HG03460 (cell line): ENCODE results near the gene INPP1.

Experiments used
- ATAC-seq: cut with Tn5 transposase; IDR thresholded peaks from one replicate; pipeline ENCODE4 v1.9.1; 2021; ENCODE audit not compliant: unreplicated experiment

INPP1 gene

DNA sequence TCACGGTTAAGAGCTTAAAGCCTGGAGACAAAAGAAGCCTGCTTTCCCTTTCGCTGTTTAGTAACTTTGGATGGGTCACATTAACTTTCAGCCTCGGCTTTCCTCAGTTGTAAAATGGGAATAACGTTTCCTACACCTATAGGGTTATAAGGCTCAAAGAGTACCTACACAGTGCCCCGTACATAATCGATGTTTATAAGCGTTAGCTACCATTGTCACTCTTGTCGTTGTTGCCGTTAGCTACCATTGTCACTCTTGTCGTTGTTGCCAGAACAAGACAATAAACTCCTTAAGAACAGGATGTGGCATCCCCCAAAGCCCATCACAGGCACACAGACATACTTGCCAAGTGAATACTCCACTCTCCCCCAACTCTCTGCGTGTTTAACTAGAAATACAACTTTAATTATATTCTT is 63.9 kb downstream of the INPP1 start:
- no peak for ATAC-seq

DNA sequence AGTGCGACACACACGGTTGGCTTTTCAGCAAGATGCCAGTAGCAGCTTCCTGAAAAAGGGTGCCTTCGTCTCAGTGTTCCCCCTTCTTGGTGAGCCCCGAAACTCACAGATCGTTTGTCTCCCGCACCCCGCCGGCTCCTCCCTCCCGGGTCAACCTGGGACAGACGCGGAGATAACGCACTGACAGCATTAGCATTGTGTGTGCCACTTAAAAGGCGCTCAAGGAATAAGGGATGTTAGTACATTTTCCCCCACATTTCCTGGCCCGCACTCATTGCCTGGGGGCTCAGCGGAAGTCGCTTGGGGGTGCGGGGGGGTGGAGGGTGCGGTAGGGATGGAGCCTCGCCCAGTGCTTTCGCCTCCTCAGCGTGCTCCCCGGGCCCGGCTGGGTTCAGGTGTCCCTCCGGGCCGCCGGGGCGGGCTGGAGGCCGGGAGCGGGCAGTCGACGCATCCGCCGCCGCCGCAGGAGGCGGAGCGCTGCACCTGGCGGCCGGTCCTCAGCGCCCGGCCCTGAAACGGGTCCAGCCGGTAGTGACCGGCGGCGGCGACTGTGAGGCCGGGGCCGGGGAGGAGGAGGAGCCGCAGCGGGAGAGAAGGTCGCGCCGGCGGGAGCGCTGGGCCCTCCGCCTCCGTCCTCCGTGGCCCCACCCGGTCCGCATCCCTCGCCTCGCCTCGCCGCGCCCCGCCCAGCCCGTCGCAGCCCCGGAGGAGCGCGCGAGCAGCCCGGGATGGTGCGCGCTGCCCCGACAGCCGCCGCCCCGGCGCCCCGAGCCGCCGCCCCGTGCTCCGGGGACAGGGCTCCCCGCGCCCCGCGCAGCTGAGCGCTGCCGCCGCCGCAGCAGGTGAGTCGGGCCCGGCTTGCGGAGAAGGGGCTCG is 64.5 kb downstream of the INPP1 start, which contains the start of gene MFSD6:
Gene MFSD6, plus strand, starts transcription at position 694 of the 876 bp plus-strand sequence. CDS start 27,675 bp downstream, outside the sequence.
- ATAC-seq = peak; percentile 50

DNA sequence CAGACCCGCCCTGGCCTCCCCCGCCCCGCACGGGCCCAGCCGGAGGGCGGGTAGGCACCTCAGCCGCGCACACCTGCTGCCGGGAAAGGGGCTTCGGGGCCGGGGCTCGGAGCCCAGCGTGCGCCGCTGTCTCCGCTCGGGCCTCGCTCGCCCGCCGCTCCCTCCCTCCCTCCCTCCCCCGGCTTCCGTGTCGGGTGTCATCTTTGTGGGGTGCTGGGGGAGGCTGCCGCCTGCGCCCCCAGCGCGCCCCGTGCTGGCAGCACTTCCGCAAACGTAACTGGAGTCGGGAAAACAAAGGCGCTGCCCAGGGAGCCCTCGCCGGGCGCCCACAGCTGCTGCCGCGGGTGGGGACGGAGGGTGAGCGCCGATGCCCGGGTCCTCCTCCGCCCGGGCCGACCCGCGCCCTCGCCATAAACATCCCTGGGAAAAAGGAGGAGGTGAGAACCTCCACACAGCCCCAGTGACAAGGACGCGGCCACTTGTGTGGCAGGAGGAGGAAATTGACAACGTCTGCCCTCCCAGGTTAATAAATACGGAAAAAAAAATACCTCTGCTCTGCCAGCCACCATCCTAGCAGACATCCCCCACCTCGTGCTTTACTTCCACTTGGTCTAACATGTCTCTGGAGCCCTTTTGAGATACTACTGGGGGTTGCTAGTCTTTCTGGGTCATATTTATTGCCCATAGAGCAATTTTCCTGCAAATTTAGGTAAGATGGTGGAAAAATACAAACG is 65.3 kb downstream of the INPP1 start:
- peak; percentile 63 for ATAC-seq

DNA sequence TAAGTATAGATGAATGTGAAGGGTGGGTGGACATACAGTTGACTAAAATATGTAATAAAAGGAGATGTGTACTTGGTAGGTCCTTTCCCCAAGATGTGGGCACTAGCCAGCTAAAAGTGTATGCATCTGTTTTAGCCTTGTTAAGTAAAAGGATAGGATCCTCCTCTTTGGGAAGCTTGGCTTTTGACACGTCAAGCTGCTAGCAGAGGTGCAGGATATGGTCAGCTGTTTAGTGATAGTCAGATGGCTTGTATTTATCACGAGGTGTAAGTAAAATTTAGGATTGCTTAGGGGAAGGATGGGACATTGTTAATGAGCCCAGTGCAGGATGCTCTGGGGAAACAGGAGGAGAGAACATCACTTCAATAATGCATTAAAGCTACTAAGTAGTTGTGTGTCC is 66.2 kb downstream of the INPP1 start:
- no peak for ATAC-seq

DNA sequence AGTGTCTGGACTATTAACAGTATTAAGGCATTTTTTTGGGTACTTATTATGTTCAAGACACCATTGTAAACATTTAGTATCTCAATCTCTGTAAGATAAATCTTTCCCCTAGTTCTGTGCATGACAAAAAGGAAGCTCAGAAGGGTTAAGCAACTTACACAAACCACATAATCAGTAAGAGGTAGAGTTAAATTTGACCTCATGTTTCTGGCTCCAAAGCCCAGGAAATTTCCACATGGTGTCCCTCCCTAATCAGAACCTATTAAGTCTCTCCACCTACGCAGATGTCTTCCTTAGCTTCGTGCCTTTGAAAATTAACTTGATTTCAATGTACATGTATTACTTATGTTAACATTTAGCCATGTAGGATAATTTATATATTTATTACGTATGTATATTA is 66.8 kb downstream of the INPP1 start:
- ATAC-seq = no peak

DNA sequence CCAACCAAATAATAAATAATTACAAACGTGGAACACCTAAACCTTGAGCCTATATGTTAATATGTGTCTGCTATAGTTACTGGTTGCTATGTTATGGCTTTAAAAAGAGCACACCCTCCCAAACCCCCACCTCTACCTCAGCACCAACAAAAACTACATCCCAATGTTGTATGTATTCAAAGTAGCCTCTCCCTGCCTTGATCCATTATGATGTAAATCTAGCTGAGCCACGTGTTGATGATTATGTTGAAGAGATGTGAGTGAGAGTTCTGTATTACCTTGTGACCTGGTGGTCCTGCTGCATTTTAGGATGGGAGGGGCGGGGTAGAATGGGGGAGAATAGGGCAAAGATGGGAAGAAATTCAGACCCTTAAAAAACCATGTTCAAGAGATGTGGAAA is 69.6 kb downstream of the INPP1 start:
- ATAC-seq = no peak

DNA sequence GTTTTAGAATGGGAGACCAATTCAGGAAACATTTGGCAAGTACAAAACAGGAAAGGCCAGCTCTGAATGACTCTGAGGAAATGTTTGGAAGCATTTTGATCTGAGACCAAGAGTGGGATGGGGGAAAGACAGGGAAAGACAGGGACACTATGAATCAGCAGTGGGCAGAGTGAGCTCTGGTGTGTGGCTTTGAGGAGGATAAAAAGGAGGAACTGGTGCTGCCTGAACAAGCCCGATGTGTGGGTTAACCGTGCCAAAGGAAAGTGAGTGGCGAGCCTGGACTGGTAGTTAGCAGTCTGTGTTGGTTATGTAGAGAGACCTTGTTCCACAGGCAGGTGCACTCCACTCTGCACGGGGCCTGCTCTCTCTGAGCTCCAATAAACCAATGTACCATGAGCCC is 70.0 kb downstream of the INPP1 start:
- no peak for ATAC-seq

DNA sequence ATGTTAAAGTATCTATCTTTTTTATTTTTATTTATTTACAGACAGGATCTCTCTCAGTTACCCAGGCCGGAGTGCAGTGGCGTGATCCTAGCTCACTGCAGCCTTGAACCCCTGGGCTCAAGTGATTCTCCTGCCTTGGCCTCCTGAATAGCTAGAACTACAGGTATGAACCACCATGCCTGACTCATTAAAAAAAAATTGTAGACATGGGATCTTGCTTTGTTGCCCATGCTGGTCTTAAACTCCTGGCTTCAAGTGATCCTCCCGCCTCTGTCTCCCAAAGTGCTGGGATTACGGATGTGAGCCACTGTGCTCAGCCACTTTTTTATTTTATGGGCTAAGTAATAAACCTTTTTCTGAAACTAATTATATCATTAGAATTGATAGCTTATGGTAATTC is 71.9 kb downstream of the INPP1 start:
- ATAC-seq = no peak

DNA sequence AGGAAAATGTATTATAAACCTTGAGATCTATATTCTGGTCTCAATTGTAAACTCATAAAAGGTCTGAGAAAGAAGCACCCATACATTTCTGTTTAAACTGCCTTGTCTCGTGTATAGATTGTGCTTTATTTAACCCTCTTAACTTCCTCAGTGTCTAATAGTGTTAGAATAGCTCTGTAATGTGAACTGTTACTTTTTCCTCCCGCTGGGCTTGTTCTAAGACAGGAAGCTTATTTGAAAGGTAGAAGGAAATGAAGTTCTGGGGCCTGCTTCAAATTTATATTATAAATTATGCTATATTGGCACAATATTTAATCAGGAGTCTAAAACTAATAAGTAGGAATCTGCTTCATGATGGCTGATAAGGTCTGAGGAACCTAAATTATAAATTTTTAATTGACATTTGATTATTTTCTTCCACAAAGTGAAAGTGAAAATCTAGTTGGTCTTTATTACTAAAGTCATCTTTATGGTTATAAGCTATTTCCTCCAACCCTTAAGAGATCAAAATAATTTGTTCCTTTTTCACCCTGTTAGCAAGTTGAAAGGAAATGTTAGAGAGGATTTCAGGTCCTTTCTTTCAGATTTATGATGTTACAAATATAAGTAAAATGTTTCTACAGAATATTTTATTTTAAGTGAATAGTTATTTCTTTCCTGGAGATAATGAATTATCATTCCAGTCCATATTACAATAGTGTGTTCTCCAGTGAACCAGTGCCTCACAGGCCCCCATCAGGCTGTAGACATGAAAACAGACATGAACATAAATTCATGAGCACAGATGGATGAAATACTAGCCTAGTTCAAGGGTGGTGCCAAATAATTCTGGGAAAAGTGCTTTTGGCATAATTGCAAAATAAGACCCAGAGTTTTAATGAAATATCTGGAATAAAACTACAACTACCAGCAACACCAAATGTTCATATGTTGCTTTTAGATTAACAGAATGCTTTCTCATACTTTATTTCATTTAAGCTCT is 72.7 kb downstream of the INPP1 start:
- peak; percentile 55 for ATAC-seq

DNA sequence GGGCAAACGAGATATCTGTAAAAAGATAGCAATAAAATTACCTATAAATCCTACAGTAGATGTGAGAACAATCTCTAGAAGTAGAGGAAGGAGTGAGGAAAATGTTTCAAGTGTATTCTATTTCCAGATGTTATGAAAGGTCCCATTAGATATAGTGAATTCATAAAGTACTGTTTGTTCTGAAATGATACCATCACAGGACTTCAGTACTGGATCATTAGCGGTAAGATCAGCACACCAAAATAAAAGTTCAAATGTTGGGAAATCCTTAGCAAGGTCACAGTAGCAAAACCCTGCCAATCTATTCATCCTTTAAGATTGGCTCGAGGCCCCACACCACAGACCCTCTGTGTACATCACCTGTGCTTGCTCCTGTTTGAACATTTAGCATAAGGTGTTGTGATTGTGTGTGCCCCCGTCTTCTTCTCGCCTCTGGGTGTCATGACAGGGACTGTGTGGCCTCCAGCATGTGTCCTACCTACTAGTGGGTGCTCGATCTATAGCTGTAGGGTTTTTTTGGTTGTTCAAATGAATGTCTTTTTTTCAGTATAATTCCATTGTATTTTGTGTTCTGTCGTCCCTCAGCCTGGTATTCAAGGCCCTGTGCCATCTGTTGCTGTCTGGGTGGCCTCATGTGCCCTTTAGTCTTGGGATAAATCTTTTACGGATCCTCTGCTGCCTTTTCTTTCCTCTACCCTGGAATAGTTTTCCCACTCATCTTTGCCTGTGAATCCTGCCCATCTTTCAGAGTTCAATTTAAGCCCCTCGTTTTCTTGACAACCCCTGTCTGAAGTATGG is 73.9 kb downstream of the INPP1 start:
- no peak for ATAC-seq

DNA sequence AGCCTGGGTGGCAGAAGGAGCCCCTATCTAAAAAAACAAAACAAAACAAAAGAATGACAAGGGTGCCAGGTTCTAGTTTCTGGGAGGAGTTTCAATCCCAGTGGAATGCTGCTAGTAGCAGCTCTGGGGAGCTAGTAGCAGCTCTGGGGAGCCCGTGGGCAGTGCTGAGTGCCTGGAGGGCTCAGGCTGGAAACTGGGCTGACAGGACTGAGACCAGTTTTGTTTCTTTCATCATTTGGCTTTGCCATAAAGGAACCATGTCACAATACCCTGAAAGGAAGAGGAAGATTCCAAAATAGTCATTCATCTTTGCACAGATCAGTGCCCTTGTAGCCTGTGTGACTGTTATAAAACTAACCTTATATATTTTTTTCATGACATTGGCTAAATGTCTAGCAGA is 75.3 kb downstream of the INPP1 start:
- ATAC-seq = no peak

DNA sequence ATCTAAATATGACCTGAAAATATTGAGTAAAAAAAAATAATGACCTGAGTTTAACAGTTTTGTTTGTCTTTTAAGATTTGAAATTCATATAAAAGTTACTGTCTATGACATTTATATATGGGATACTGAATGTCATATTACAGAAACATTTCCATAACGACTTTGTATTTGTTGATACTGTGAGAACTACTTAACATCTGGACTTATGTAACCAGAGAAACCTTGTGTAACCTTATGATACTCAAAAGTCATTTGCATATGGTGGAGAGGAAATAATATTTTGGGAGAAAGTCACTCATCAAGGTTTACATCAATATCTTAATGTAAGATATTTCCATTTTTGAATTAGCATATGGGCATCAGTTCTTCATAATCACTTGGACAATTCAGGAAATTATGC is 77.4 kb downstream of the INPP1 start:
- ATAC-seq = no peak
